Spleen (tissue), 11 donors: ENCODE results near the gene SP6. TPM values are rescaled to one million over a fixed set of nuclear protein-coding genes. Genes with fewer than 3 reads are reported as not detected.

Experiments used
- DNase-seq: peaks from one replicate; pipeline ENCODE4 v3.0.0-alpha.2; 2020
- H3K27ac ChIP-seq, 8 donors: fragments of 200-600 bp; sonication (generic) in 7 of 8; 1 replicate in 4 of 8; 2 replicates in 4 of 8; pipeline versions ENCODE4 v1.5.0 to v1.8.0; 2016 to 2021; ENCODE audit warnings: inconsistent platforms in 4 of 8, mild to moderate bottlenecking in 4 of 8, moderate library complexity in 1 of 8
- H3K27me3 ChIP-seq, 7 donors: fragments of 200-600 bp; sonication (generic) in 6 of 7; replicated peaks in 1 of 7; 1 replicate in 4 of 7; 2 replicates in 3 of 7; pipeline versions ENCODE4 v1.5.0 to v1.8.0; 2016 to 2021; ENCODE audit warnings: inconsistent platforms in 3 of 7, mild to moderate bottlenecking in 1 of 7
- H3K36me3 ChIP-seq, 6 donors: fragments of 200-600 bp; sonication (generic) in 5 of 6; 1 replicate in 4 of 6; 2 replicates in 2 of 6; pipeline versions ENCODE4 v1.5.0 to v1.8.0; 2016 to 2021; ENCODE audit warnings: inconsistent platforms in 2 of 6
- H3K4me1 ChIP-seq, 6 donors: fragments of 200-600 bp; sonication (generic) in 5 of 6; 1 replicate in 3 of 6; 2 replicates in 3 of 6; pipeline versions ENCODE4 v1.5.0 to v1.8.0; 2016 to 2021; ENCODE audit warnings: inconsistent platforms in 3 of 6
- H3K4me3 ChIP-seq, 8 donors: fragments of 200-600 bp; sonication (generic) in 7 of 8; 1 replicate in 4 of 8; 2 replicates in 4 of 8; pipeline versions ENCODE4 v1.5.0 to v1.8.0; 2016 to 2021; ENCODE audit warnings: inconsistent platforms in 4 of 8, mild to moderate bottlenecking in 4 of 8, moderate library complexity in 2 of 8
- H3K9me3 ChIP-seq, 8 donors: fragments of 200-600 bp; sonication (generic) in 7 of 8; 1 replicate in 4 of 8; 2 replicates in 4 of 8; pipeline versions ENCODE4 v1.5.0 to v1.8.0; 2016 to 2021; ENCODE audit warnings: inconsistent platforms in 4 of 8
- POLR2A ChIP-seq, 3 donors: fragments of 450-650 bp; IDR thresholded peaks; one replicate each; pipeline ENCODE4 v1.5.1; 2017; ENCODE audit warnings: antibody characterized with exemption in 3 of 3, mild to moderate bottlenecking in 1 of 3
- POLR2AphosphoS5 ChIP-seq, 3 donors: sonication (generic); formaldehyde crosslinking; IDR thresholded peaks; one replicate each; pipeline ENCODE4 v1.5.1; 2017; ENCODE audit warnings: antibody characterized with exemption in 3 of 3
- WGBS, 5 donors: extraction: QIAGEN DNeasy Blood & Tissue Kit in 3 of 5; methylation state at CpG; one replicate each; pipeline versions ENCODE4 v1.1.5 to v1.1.7; 2013 to 2018; 5-methylcytosine and 5-hydroxymethylcytosine counted together
- intact Hi-C: fragments of 100-400 bp; cut with DNase I; formaldehyde crosslinking; loops from one replicate; pipeline ENCODE4 v1.15.0; 2023; ENCODE audit warnings: low total_unique reads
- polyA plus RNA-seq, 3 donors: library from polyadenylated mRNA; stranded (reverse); fragments of 200-250 nt; gene quantifications; one replicate each; pipeline ENCODE4 v1.2.1, GENCODE V29; 2013
- total RNA-seq, 7 donors: library from RNA; depleted of rRNA in 3 of 7; stranded (reverse); fragments of >200 nt in 3 of 7; fragmentation: NEBNext Ultra II Directional in 4 of 7; extraction: Animal tissue kit (Norgen Biotek cat#: 25700) in 4 of 7; gene quantifications; one replicate each; pipeline versions ENCODE4 v1.1.0 to v1.2.1, GENCODE V29; 2016 to 2021
- TF ChIP-seq, protein P1 (sequence below), 11 experiments: fragments of 200-600 bp in 7 of 11; fragments of 450-650 bp in 4 of 11; sonication (generic) in 4 of 11; IDR thresholded peaks in 8 of 11; conservative IDR thresholded peaks in 3 of 11; 1 replicate in 7 of 11; 2 replicates in 4 of 11; pipeline versions ENCODE4 v1.4.0 to v1.8.0; 2016 to 2021; ENCODE audit warnings: antibody characterized with exemption in 11 of 11, inconsistent platforms in 4 of 11, mild to moderate bottlenecking in 1 of 11
- donor health status: healthy with polysubstance abuse.
- donor health status: DM: no; HTN: no; CAD: no; lungs with moderate emphysema.
- donor health status: DM: no; HTN: no; CAD: no.
- donor health status: Bipolar disorder and iron deficiency.
- donor health status: healthy.
- donor health status: DM: no; HTN: no; CAD: no.
- donor health status: DM: yes; HTN: yes; CAD: no.

The SP6 gene
- total and polyA plus RNA-seq, 10 donors: 0.11 to 3.0 (median 1.1) TPM

DNA sequence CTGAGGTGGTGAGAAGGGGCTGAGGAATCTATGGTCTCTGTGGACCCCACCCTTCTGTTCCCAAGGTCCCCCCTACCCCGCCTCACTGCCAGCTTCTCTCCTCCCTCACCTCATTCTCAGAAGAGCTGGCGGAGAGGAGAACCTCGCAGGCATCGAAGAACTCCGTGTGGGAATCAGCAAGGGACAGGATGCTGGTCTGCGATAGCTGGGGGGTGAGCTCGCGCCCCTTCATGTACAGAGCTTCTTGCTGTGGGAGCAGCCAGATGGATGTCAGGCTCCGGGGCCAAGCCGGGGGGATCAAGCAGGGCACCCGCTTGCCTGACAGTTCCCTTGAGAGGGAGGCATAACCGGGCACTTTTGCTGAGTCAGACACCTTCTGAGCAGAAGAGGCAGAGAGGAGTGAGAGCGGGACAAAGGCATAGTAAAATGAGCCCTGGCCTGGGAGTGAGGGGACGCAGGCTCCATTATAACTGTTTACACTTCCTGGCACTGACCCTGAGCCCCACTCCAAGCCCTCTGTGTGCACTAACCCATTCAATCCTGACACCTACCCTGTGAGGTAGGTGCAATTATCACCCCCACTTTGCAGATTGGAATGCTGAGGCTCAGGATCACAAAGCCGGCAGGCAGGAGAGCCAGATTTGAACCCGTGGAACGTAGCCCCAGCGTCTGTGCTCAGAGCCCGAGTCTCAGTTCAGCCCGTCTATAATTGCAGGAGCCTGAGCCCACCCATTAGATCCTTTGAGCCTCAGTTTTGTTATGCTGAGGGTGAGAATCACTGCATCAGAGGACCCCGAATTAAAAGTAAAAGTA, 35.7 kb downstream of the SP6 start:
- Histone ChIP-seq H3K4me1 (peaks cover 2 to 14% (median 7%) of the 10 kb centered on the region in 6 donors), H3K27me3 (no peaks in the 10 kb centered on the region), H3K4me3 (no peak overlapping the region), H3K9me3 (no peaks in the 10 kb centered on the region), H3K36me3 (peaks cover 2 to 99% (median 85%) of the 10 kb centered on the region in 6 donors), H3K27ac (no peak overlapping the region)
- intact Hi-C loops: no loop called here
- no peak for DNase-seq
- WGBS, 5 donors: 91 to 96% (median 94%) methylated on average over 21 of the region's 21 CpGs
- TF ChIP-seq POLR2AphosphoS5 (IDR thresholded peaks at IDR 0.05) (no peak), POLR2A (IDR thresholded peaks at IDR 0.05) (no peak)
- TF ChIP-seq, protein P1, sequence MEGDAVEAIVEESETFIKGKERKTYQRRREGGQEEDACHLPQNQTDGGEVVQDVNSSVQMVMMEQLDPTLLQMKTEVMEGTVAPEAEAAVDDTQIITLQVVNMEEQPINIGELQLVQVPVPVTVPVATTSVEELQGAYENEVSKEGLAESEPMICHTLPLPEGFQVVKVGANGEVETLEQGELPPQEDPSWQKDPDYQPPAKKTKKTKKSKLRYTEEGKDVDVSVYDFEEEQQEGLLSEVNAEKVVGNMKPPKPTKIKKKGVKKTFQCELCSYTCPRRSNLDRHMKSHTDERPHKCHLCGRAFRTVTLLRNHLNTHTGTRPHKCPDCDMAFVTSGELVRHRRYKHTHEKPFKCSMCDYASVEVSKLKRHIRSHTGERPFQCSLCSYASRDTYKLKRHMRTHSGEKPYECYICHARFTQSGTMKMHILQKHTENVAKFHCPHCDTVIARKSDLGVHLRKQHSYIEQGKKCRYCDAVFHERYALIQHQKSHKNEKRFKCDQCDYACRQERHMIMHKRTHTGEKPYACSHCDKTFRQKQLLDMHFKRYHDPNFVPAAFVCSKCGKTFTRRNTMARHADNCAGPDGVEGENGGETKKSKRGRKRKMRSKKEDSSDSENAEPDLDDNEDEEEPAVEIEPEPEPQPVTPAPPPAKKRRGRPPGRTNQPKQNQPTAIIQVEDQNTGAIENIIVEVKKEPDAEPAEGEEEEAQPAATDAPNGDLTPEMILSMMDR (IDR thresholded peaks at IDR 0.05 in 8 of 11, conservative IDR thresholded peaks at IDR 0.05 in 3 of 11): no peak

DNA sequence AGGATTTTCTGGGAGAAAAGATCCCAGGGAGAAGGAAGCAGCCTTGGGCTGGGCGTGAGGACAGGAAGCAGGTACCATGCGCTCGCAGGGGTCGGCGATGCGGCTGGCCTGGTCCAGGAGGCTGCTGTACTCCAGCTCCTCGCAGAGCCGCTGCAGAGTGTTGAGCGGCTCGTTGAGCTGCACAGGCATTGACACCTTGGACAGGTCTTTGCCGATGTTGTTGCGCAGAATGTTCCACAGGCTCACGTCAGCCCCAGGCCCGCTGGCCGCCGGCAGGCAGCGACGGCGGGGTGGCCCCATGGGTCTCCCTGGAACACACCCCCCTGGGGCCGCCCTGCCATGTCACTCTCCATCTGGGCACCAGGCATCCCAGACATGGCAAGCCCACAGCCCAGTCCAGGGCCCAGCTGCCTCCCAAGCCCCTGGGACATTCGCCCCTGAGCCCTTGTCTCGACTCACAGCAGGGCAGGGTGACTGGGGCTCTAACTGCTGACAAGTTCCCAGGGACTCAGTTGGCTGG, 37.4 kb downstream of the SP6 start:
- Histone ChIP-seq H3K27ac (no peak overlapping the region), H3K9me3 (no peaks in the 10 kb centered on the region), H3K4me1 (peaks cover 0 to 5% (median 0%) of the 10 kb centered on the region in 6 donors), H3K27me3 (no peaks in the 10 kb centered on the region), H3K4me3 (no peak overlapping the region), H3K36me3 (peaks cover 2 to 100% (median 92%) of the 10 kb centered on the region in 6 donors)
- 93 to 97% (median 94%) methylated on average over 12 to 22 of the region's 22 CpGs for WGBS, 5 donors
- no peak for DNase-seq
- intact Hi-C loops: no loop called here
- TF ChIP-seq POLR2A (IDR thresholded peaks at IDR 0.05): no peak
- TF ChIP-seq POLR2AphosphoS5 (IDR thresholded peaks at IDR 0.05): peak in 1 of 3 donors; percentile 18

DNA sequence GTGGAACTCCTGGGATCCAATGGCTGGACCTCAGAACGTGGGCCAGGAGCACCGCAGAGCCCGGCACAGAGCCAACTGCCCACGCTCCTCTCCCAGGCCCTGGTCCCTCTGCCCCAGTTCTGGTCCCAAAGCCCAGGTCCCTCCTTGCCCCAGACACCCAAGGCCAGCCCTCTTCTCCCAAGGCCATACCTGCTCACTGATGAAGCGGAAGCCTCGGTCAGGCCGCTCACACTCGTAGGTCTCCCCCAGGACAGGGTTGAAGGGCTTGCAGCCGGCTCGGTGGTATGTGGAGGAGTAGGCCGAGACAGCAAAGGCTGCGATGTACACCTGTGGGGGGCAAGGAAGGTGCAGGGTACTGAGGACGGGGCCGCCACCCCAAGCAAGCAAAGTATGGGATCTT, 37.9 kb downstream of the SP6 start:
- Histone ChIP-seq H3K36me3 (peaks cover 2 to 100% (median 92%) of the 10 kb centered on the region in 6 donors), H3K9me3 (no peaks in the 10 kb centered on the region), H3K27ac (no peak overlapping the region), H3K27me3 (no peaks in the 10 kb centered on the region), H3K4me3 (no peak overlapping the region), H3K4me1 (peaks cover 0 to 5% (median 0%) of the 10 kb centered on the region in 6 donors)
- TF ChIP-seq POLR2A (IDR thresholded peaks at IDR 0.05): no peak
- TF ChIP-seq, protein P1 (IDR thresholded peaks at IDR 0.05 in 8 of 11, conservative IDR thresholded peaks at IDR 0.05 in 3 of 11): no peak
- TF ChIP-seq POLR2AphosphoS5 (IDR thresholded peaks at IDR 0.05): no peak
- DNase-seq: no peak
- 92 to 96% (median 94%) methylated on average over 14 of the region's 14 CpGs for WGBS, 5 donors
- intact Hi-C loops: no loop called here

DNA sequence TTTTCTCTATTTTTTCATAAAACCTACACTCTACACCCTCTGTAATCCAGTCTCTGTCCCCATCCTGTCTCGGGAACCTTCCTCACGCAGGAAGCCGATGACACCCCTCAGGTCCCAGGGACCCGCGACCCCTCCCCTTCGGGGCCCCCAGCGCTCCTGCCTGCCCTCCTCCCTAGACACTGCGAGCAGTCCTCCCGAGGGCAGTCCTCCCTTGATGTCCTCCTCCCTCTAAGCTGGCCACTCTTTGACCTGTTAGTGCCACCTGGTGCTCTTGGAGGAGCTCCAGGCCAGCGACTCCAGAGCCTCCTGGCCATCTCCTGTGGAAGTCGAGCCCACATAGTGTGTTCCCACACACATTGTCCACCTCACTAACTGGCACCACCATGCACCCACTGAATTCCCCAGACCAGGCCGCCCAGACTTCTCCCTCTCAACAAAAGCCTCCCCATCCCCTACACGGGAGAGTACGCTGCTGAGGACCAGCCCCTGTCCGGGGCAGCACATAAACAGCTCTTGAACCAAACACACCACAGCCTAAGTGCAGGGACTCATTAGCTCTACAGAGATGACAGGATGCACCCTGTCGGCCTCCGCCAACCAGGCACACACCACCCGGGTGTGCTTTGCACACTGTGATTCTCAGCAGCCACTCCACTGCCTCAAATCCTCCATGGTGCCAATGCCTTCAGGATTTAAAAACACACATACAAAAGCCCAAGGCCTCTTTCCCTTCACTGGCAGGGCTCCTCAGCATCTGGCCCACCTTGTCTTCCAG, 38.6 kb downstream of the SP6 start:
- Histone ChIP-seq H3K27ac (no peak overlapping the region), H3K9me3 (no peaks in the 10 kb centered on the region), H3K36me3 (peaks cover 2 to 100% (median 93%) of the 10 kb centered on the region in 6 donors), H3K4me1 (peaks cover 0 to 5% (median 0%) of the 10 kb centered on the region in 6 donors), H3K4me3 (no peak overlapping the region), H3K27me3 (no peaks in the 10 kb centered on the region)
- 84 to 89% (median 88%) methylated on average over 18 of the region's 18 CpGs for WGBS, 5 donors
- intact Hi-C loops: no loop called here
- no peak for TF ChIP-seq POLR2AphosphoS5 (IDR thresholded peaks at IDR 0.05)
- TF ChIP-seq, protein P1 (IDR thresholded peaks at IDR 0.05 in 8 of 11, conservative IDR thresholded peaks at IDR 0.05 in 3 of 11): no peak
- TF ChIP-seq POLR2A (IDR thresholded peaks at IDR 0.05): no peak
- no peak for DNase-seq
